C1 segment of cervical spinal cord (tissue), 14 donors: ENCODE data around the gene KCNG3.

ENCODE experiments used
- DNase-seq, 14 donors: peaks; one replicate each; lab custom pipeline; 2025; lab: John Stamatoyannopoulos, UW

The KCNG3 gene

DNA sequence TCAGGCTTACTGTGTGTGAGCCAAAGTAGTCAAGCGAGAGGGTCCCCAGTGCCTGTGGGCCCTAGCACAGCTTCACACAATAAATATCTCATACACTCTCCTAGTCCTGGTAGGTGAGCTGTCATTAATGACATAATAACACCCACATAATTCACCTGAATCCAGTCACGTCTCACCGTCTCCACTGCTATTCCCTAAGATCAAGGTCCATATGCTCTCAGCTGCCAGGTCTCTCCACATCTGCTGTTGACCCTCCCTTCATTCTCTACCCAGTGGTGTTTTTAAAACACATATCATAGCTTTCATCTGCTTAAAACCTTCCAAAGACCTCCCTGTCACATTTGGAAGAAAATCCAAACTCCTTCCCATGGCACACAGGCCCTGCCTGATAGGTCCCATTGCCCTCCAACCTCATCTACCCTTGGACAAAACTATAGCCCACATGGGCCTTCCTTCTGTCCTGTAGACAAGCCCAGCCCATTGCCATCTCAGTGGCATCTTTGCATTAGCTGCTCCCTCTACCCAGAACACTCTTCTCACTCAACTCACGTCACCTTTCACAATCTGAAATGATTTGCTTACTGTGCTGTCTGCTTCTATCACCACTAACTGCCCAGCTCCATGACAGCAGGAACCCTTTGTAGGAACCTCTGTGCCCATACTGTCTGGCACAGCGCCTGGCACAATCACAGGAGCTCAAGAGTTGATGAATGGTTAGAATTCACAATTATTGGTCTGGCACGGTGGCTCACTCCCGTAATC is 7.5 kb downstream of the KCNG3 start:
- no peak for DNase-seq

DNA sequence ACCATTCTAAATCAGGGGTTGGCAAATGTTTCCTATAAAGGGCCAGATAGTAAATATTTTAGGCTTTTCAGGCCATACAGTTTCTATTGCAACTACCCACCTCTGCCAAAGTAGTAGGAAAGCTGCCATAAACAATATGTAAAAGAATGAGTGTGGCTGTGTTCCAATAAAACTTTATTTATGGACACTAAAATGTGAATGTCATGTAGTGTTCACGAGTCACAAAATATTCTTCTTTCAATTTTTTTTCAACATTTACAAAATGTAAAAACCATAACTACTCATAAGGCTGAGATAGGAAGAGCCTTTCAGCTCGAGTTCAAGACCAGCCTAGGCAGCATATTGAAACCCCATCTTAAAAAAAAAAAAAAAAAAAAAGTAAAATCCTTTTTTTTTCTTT is 13.4 kb downstream of the KCNG3 start:
- no peak for DNase-seq

DNA sequence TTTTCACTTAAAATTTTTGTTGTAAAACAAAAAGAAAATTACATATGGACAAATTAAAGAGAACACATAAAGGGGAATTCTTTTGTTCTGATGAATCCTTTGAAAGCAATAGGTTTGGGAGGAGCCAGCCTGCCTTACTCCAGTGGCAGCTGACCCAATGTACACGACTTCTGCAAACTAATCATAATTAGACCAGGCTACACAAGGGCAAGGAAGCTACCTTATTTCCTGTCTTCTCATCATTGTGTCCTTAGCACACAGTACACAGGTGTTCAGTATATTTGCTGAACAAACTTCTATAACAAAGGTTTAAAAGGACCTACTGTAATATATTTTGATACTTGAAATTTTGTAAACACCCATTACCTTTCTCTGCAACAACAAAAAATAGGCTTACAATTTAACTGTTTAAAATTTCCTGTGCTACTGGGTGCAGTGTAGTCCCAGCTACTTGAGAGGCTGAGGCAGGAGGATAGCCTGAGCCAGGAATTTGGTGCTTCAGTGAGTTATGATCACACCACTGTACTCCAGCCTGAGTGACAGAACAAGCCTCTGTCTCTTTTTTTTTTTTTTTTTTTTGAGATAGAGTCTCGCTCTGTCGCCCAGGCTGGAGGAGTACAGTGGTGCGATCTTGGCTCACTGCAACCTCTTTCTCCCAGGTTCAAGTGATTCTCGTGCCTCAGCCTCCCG is 18.9 kb downstream of the KCNG3 start:
- no peak for DNase-seq

DNA sequence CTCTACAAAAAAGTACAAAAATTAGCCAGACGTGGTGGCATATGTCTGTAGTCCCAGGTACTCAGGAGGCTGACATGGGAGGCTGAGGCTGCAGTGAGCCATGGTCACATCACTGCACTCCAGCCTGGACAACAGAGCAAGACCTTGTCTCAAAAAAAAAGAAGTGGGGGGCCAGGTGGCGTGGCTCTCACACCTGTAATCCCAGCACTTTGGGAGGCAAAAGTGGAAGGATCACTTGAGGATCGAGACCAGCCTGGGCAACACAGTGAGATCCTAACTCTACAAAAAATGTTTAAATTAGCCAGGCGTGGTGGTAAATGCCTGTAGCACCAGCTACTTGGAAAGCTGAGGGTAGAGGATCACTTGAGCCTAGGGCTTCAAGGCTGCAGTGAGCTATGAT is 23.1 kb downstream of the KCNG3 start:
- no peak for DNase-seq

DNA sequence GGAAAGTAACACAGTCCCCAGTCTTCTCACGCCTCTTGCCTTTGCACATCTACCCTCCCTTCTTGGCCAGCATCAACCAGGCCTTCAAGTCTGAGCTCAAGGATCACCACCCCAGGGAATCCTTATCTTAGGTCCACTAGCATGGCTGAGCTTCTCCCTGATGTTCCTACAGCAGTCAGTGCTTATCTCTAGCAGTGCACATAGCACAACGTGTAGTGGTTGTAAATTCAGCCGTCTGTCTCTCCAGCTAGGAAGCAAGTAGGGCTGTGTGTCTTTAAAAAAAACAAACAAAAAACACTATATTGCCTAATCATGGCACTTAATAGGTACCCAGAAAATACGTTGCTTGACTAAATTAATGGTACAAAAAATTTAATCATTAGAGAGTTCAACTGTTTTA is 29.2 kb downstream of the KCNG3 start:
- DNase-seq, result no peak

DNA sequence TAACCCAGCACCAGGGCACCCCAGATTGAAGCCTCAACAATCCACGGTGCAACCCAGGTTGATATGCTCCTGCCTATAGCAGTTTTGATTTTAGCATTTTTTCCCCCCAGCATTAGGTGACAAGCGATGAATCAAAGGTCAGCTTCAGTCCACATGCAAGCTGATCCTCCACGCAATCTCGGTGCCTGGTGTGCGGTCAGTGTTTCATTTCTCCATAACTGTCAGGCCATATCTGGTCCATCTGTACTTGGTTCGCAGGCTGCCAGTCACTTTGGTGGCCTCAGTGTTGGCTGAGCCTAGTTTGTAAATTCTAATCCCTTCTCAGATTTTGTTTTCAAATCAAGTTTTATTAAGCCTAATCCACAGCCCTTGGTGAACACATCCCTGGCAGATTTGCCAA is 30.2 kb downstream of the KCNG3 start:
- no peak for DNase-seq

DNA sequence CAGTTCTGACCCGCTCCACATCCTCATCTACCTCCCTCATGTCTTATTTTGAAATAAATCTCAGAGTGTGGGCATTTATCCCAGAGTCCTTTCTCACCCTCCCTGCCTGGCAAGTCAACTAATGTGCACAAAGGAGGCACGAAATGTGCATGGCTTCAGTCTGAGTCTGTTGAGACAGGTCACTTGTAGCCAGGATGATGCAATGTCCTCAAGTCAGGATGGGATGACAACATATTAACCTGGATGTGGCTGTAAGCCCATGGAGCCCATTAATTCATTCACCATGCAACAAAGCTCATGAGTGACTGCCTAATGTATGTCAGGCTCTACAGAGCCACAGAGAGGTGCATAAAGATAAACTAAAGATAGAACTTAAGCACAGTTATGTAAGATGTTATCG is 34.5 kb downstream of the KCNG3 start:
- DNase-seq, result no peak

DNA sequence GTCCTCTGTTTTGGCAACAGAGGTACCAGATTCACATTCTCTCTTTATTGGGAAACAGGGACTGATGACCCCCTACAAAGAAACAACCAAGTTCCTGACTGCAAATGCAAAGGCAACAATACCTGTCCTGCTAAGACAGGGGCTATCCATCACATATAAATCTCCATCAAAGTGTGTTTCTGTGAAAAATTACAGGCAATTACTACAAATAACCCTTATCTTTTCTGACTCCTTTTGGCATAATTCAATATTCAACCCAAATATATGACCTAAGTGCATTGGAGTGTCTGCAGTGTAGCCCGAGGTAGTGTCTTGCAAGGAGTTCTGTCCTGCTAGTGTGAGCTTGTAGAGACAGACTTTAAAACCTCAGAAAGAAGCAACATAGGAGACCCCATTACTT is 35.4 kb downstream of the KCNG3 start:
- DNase-seq, result no peak

DNA sequence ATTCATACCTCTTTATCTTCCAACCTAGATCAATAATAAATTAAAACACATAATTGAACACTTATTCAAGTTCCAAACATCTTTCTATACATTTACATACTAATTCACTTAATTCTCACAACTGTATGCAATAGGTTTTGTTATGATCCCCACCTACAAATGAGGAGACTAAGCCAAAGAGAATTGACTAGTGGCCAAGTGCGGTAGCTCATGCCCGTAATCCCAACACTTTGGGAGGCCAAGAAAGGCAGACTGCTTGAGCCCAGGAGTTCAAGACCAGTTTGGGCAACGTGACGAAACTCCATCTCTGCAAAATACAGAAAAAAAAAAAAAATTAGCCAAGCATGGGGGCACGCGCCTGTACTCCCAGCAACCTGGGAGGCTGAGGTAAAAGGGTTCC is 36.8 kb downstream of the KCNG3 start:
- DNase-seq, result no peak

DNA sequence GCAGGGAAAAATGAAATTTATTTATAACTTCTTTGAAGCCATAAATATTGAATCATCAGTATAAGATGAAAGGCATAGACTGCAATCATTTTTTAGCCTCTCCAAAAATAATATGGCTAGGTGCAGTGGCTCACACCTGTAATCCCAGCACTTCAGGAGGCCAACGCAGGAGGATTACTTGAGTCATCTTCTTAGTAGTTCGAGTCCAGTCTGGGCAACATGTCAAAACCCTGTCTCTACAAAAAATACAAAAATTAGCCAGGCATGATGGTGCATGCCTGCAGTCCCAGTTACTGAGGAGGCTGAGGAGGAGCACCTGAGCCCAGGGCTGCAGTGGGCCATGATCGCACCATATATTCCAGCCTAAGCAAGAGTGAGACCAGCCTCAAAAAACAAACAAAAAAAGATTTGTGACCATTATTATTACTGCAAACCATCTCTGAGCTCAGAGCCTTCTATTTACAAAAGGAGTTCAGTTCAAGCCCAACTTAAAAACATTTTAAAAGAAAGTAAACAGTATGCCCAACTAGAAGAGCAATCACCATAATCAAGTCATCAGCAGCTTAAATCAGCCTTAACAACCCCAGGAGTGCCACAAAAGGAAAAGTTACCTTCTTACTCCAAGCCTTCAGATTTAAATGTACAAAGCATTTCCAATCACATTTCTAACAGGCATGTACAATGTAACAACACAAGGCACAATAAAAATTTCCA is 37.5 kb downstream of the KCNG3 start:
- no peak for DNase-seq

DNA sequence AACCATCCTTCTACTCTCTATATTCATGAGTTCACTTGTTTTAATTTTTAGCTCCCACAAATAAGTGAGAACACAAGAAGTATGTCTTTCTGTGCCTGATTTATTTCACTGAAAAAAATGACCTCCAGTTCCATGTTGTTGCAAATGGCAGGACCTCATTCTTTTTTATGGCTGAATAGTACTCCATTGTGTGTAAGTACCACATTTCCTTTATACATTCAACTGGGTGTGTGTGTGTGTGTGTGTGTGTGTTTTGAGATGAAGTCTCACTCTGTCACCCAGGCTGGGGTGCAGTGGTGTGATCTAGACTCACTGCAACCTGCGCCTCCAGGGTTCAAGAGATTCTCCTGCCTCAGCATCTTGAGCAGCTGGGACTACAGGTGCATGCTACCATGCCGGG is 41.2 kb downstream of the KCNG3 start:
- DNase-seq, result no peak

DNA sequence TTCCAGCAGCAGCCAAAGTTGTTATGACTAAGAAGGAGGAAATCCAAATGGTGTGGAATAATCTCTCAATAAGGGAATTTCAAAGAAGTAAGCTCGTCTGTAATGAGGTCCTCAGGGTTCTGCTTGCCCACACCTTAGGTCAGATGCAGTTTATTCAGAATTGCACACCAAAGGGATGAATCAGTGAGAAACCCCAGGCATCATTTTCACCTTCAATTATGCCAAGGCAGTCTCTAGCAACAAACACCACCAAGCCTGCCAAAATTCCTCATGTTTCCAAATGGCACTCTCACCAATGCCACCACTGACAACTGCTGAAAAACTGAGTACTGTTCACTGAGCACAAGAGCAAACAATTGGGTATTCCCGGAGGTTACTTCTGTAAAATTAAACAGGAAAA is 43.6 kb downstream of the KCNG3 start:
- DNase-seq, result peak in 1 of 14 donors; percentile 9

DNA sequence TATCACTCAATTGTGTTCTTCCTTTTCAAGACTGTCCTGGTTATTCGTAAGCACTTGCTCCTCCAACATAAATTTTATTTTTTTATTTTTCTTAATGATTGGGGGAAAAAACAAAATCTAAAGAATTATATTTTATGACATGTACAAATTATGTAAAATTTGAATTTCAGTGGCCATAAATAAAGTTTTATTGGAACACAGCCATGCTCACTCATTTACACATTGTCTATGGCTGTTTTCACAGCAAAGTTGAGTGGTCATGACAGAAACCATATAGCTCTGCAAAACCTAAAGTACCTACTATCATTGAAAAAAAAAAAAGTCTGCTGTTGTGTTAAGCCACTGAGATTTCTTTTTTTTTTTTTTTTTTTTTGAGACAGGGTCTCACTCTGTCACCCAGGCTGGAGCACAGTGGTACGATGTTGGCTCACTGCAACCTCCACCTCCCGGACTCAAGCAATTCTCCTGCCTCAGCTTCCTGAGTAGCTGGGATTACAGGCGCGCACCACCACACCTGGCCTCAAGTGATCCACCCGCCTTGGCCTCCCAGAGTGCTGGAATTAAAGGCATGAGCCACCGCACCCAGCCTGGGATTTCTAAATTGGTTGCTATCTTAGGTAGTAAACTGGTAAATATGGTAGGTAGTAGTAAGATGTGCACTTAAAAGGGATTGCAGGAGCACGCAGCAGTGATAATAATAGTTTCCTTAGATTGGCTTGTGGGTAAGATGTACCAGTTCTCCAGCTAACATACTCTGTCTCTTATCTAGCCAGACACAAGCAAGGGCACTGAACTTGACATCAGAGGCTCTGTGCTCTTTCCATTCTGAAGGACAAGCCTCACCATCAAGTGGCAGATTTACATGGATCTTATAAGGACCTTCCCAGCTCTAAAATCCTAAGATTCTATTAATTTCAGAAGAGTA is 44.4 kb downstream of the KCNG3 start:
- no peak for DNase-seq

DNA sequence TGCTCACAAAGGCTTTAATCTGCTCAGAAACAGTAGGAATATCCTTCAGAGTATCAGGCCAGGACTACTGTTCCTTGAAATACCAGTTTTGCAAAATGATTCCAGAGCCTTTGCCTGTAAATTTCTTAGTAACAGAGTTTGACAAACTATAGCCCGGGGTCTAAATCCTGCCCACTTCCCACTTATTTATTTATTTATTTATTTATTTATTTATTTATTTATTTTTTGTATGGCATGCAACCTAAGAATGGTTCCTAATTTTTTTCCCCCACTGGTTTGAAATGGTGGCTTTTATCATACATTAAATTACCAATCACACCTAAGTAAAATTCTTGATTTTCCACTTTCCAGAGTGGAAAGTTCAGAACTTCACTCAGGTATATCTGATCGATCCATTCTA is 45.6 kb downstream of the KCNG3 start:
- DNase-seq, result no peak

DNA sequence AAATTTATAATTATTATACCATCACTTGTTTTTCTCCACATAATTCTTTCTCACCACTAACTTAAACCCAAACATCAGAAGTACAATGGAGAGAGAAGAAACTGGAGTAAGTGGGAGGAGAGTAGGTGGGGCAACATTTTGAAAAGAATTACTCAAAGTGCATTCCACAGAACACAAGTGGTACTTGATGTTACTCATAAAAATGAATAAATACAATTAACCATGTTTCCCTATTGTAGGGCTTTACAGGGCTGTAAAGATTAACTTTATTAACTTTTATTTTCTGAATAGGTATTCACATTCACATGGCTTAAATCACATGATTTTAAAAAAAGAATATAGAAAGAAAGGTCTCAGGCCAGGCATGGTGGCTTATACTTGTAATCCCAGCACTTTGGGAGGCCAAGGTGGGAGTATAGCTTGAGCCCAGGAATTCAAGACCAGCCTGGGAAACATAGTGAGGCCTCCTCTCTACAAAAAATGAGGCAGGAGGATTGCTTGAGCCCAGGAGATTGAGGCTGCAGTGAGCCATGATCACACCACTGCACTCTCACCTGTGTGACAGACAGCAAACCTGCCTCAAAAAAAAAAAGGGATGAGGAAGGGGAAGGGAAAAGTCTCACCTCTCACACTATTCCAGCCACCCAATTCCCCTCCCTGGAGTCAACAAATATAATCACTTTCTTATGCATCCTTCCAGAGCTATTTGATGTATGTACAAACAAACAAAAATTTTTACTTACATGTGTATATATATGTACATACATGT is 47.1 kb downstream of the KCNG3 start:
- DNase-seq, result no peak

DNA sequence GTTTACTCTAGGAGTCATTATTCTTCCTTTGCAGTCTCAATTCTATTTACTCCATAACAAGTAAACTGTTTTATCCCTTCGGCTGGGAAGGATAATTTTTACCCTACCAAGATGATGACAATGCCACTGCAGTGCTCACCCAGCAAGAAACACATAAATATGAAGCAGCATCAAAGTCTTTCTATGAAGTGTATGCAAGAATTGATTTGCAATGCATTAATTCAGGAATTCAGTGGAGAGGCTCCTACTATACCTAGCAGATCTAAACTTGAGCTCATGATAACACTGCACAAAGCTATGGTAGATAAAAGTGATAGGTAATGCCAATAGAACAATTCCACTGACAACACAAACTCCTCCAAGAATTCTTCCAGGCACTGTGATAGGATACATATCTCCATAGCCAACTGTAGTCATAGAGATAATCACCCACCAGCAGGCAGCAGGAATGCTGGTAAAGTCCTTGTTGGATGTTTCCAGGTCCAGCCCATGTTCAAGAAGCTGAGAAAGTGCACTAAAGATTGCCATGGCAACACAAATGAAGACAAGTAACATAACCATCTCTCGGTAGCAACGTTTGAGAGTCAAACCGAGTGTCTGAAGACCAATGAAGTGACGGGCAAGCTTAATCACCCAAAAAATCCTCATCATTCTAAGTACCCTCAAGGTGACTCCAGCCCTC is 49.9 kb downstream of the KCNG3 start:
- DNase-seq, result no peak

DNA sequence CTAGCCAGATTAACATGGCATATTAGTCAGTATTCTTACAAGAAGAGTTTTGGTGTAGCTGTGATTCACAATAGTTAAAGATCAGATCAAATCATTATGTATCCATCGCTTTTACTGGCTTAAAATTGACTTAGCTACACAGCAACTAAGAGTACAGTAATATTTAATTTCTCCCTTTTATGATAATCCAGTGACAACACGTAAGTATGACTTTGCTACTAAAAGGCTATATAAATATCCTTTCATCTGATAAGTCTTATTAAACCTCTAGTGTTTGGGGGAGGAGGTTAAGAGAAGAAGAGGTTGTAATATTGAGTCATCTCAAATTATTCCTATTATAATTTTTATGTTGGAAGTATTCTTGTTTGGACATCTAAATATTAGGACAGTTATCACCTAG is 51.0 kb downstream of the KCNG3 start:
- DNase-seq, result no peak

DNA sequence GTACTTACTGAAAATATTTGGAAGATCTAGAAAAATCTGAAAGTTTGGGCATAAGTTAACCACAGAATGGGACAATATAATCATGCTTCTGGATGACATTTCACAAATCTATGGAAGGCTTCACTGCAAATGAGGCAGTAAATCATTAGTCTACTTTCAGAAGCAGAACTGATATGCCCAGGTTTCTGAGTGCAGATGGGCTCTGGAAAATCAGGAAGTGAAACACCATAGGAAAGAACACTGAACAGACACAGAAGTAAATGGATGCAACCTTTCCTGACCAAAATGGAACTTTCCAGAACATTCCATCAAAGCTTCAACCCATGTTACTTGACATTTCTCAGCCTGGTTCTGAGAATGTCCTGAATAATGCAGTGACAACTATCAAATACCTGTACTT is 55.1 kb downstream of the KCNG3 start:
- no peak for DNase-seq

DNA sequence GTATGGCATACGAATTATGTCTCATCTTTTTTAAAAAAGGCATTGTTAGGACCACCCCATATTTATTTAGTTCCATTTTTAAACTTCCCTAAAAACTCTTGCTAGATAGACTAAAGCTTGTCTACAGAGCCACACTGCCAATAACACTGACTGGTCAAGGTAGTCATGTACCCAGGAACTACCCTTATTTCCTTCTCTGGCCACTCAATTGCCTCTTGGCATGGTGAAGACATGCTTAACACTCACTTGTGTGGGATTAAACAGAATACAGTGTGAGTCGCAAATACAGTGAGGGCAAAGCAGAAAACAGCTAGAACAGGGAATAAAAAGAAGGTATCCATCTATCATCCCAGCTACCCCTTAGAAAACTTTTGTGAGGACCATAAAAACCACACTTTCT is 57.4 kb downstream of the KCNG3 start:
- DNase-seq, result no peak

DNA sequence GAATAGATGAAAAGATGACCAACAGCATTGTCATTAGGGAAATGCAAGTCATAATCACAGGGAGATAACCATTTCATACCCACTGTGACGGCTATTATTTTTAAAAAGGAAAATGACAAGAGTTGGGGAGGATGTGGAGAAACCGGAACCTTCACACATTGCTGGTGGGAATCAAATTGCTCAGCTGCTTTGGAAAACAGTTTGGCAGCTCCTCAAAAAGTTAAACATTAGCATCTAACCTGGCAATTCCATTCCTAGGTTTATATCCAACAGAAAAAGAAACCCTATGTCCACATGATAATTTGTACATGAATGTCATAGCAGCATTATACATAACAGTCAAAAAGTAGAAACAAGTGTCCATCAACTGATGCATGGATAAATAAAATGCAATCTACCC is 58.2 kb downstream of the KCNG3 start:
- no peak for DNase-seq
